ENCODE results near the gene ITGA7.

Gene ITGA7

GRCh38 chr12:55745361-55746173 lies 37.9 kb upstream of the ITGA7 start:
- peak overlapping the region; percentile 63 for H3K4me3 ChIP-seq (ENCODE audit: low read depth, low read length)
- TF ChIP-seq CTCF (IDR thresholded peaks at IDR 0.05; ENCODE audit: low read depth, low read length, missing control alignments): no peak
- no peak for DNase-seq (ENCODE audit: low read depth)
- in situ Hi-C loops (cut with HindIII; ENCODE audit: low sequenced_read_pairs): no loop called here

GRCh38 chr12:55744340-55745030 lies 36.8 kb upstream of the ITGA7 start:
- TF ChIP-seq CTCF (IDR thresholded peaks at IDR 0.05; ENCODE audit: low read depth, low read length, missing control alignments): no peak
- H3K4me3 ChIP-seq (ENCODE audit: low read depth, low read length): peak overlapping the region; percentile 63
- in situ Hi-C loops (cut with HindIII; ENCODE audit: low sequenced_read_pairs): no loop called here
- no peak for DNase-seq (ENCODE audit: low read depth)

DNA sequence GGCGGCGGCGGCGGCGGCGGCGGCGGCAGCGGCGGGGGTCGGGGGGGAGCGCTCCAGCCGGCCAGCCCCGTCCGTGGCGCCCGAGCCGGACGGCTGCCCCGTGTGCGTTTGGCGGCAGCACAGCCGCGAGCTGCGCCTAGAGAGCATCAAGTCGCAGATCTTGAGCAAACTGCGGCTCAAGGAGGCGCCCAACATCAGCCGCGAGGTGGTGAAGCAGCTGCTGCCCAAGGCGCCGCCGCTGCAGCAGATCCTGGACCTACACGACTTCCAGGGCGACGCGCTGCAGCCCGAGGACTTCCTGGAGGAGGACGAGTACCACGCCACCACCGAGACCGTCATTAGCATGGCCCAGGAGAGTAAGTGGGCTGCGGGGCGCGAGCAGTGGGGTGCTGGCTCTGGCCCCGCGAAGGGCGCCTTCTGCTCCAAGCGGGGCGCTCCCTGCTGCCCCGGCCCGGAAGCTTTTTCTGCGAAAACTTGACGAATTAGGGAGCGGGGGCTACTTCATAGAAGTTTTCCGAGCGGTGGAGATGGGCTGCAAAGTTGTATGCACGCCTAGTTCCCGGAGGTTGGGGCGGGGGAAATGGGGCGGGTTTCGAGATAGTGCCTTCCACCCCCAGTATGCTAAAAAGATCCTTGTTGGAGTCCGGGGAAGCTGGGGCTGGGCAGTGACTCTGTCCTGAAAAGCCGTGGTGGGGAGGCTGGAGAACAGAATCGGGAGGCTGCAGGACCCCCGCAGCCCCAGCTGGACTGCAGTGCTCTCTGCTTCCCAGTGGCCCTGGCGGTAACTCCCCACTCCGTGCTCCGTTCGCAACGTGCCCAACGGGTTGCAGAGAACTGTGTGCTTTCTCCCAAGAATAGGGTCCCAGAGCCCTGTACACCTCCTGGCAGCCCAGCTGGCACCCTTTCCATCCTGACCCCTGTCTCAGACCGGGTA lies 36.0 kb upstream of the ITGA7 start:
- in situ Hi-C loops (cut with HindIII; ENCODE audit: low sequenced_read_pairs): no loop called here
- TF ChIP-seq CTCF (IDR thresholded peaks at IDR 0.05; ENCODE audit: low read depth, low read length, missing control alignments): peak; percentile 6
- DNase-seq (ENCODE audit: low read depth): no peak
- peak overlapping the region; percentile 63 for H3K4me3 ChIP-seq (ENCODE audit: low read depth, low read length)

DNA sequence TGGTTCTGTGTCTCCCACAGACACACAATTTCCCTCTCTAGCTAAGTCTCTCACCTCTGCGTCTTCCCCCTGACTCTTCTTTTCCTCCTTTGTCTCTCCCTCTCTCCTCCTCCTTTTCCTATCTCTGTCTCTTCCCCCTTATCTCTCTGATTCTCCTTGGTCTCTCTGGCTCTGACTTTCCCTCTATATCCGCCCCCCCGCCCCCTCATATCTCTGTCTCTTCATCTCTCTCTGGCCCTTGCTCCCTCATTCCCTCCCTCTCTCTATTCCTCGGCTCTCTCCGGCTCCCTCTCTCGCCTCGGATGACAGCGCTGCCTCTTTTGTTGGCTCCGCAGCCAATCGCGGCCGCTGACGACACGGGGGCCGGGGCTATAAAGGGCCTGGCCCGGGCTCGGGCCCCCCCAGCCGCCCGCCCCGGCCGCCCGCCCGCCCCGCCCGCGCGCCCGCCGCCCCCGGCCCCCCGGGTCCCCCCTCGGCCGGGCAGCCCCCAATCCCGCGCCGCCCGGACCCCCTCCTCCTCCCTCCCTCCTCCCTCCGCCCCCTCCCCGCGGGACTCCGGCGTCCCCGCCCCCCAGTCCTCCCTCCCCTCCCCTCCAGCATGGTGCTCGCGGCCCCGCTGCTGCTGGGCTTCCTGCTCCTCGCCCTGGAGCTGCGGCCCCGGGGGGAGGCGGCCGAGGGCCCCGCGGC lies 35.2 kb upstream of the ITGA7 start, which contains the start of gene GDF11:
Gene GDF11 (plus strand): TSS at position 404 of the 687 bp plus-strand sequence. CDS start 195 bp downstream, at position 599.
- peak within 1 kb of the TSS; percentile 63 for H3K4me3 ChIP-seq (ENCODE audit: low read depth, low read length)
- TF ChIP-seq CTCF (IDR thresholded peaks at IDR 0.05; ENCODE audit: low read depth, low read length, missing control alignments): no peak
- no peak for DNase-seq (ENCODE audit: low read depth)
- in situ Hi-C loops (cut with HindIII; ENCODE audit: low sequenced_read_pairs): no loop called here

- peak overlapping the region; percentile 39 for H3K4me3 ChIP-seq (ENCODE audit: low read depth, low read length)
- in situ Hi-C loops (cut with HindIII; ENCODE audit: low sequenced_read_pairs): no loop called here
- no peak for DNase-seq (ENCODE audit: low read depth)
- no peak for TF ChIP-seq CTCF (IDR thresholded peaks at IDR 0.05; ENCODE audit: low read depth, low read length, missing control alignments)
Observed at GRCh38 chr12:55741931-55742680, 34.4 kb upstream of the ITGA7 start.
